GM18511 (cell line): ENCODE data around the gene TMEM109.
A peak's percentile ranks its signal among the peaks of the same experiment; 100 is the strongest.

ENCODE experiments used
- ATAC-seq: cut with Tn5 transposase; IDR thresholded peaks from one replicate; pipeline ENCODE4 v1.9.1; 2021; ENCODE audit warnings: mild to moderate bottlenecking, moderate library complexity; ENCODE audit not compliant: unreplicated experiment

The TMEM109 gene

GRCh38 chr11:60924906-60925853, 11.2 kb downstream of the TMEM109 start:
- peak; percentile 31 for ATAC-seq

GRCh38 chr11:60925868-60926267, 11.9 kb downstream of the TMEM109 start:
- ATAC-seq, result no peak

- ATAC-seq, result no peak
These were observed 12.5 kb downstream of the TMEM109 start for GRCh38 chr11:60926500-60926899.

- no peak for ATAC-seq
These were observed 13.2 kb downstream of the TMEM109 start for GRCh38 chr11:60927061-60927592.

GRCh38 chr11:60927600-60927999, 13.6 kb downstream of the TMEM109 start:
- ATAC-seq, result no peak

- ATAC-seq, result no peak
These were observed 14.6 kb downstream of the TMEM109 start for GRCh38 chr11:60928563-60929001.

- no peak for ATAC-seq
These were observed 15.8 kb downstream of the TMEM109 start for GRCh38 chr11:60929764-60930163.

GRCh38 chr11:60930394-60930793, 16.4 kb downstream of the TMEM109 start:
- no peak for ATAC-seq

GRCh38 chr11:60931917-60932316, 18.0 kb downstream of the TMEM109 start:
- ATAC-seq, result no peak

- ATAC-seq, result no peak
These were observed 18.8 kb downstream of the TMEM109 start for GRCh38 chr11:60932605-60933356.

- ATAC-seq, result no peak
These were observed 19.6 kb downstream of the TMEM109 start for GRCh38 chr11:60933416-60934123.

GRCh38 chr11:60934124-60934789, 20.3 kb downstream of the TMEM109 start:
- no peak for ATAC-seq

- ATAC-seq, result no peak
These were observed 21.0 kb downstream of the TMEM109 start for GRCh38 chr11:60934790-60935605.

- no peak for ATAC-seq
These were observed 21.9 kb downstream of the TMEM109 start for GRCh38 chr11:60935676-60936442.

GRCh38 chr11:60936467-60937143, 22.6 kb downstream of the TMEM109 start:
- ATAC-seq, result no peak

GRCh38 chr11:60937144-60937527, 23.2 kb downstream of the TMEM109 start:
- ATAC-seq, result no peak

GRCh38 chr11:60937811-60938210, 23.9 kb downstream of the TMEM109 start:
- no peak for ATAC-seq

GRCh38 chr11:60938500-60938899, 24.5 kb downstream of the TMEM109 start:
- ATAC-seq, result no peak
